CD4-positive, CD25-positive, alpha-beta regulatory T cell (primary cell): ENCODE results near the gene NDUFB7. TPM values are rescaled to one million over a fixed set of nuclear protein-coding genes. Genes with fewer than 3 reads are reported as not detected.
"Not testable (repeated sequence)": the region's sequence is repeated elsewhere in the genome, so short reads cannot be mapped to it uniquely, and the experiment has no call there.

ENCODE experiments used
- ATAC-seq, 2 donors: fragments of 150-1000 bp; cut with Tn5 transposase; one replicate each; pipeline ENCODE4 v1.10.0; 2021; ENCODE audit warnings: low read depth in 2 of 2, moderate number of reproducible peaks in 2 of 2, moderate library complexity in 1 of 2
- DNase-seq, 3 donors: peaks; one replicate each; pipeline versions ENCODE4 v3.0.0 to v3.0.0-alpha.2; 2012 to 2022; ENCODE audit warnings: mixed read lengths in 1 of 3
- H3K27ac ChIP-seq: one replicate; pipeline ENCODE4 v1.7.0; 2013; ENCODE audit warnings: mild to moderate bottlenecking, low read length; ENCODE audit not compliant: insufficient read depth, poor library complexity, severe bottlenecking
- H3K27me3 ChIP-seq: one replicate; pipeline ENCODE4 v1.7.0; 2013; ENCODE audit warnings: low read length; ENCODE audit not compliant: control insufficient read depth, insufficient read depth
- H3K36me3 ChIP-seq: one replicate; pipeline ENCODE4 v1.7.0; 2013; ENCODE audit warnings: mild to moderate bottlenecking, low read length, moderate library complexity; ENCODE audit not compliant: control insufficient read depth, insufficient read depth
- H3K4me1 ChIP-seq: 2 replicates; pipeline ENCODE4 v1.7.0; 2013; ENCODE audit warnings: mild to moderate bottlenecking, low read length; ENCODE audit not compliant: insufficient read depth, control insufficient read depth, poor library complexity, severe bottlenecking
- H3K4me3 ChIP-seq: one replicate; pipeline ENCODE4 v1.7.0; 2013; ENCODE audit warnings: low read depth, mild to moderate bottlenecking, low read length, moderate library complexity
- H3K9me3 ChIP-seq, 2 experiments: 1 replicate in 1 of 2; 2 replicates in 1 of 2; pipeline ENCODE4 v1.7.0; 2013; ENCODE audit warnings: low read length in 2 of 2, mild to moderate bottlenecking in 1 of 2, moderate library complexity in 1 of 2; ENCODE audit not compliant: control insufficient read depth in 2 of 2
- H3K27ac Mint-ChIP-seq, 3 donors: one replicate each; pipeline ENCODE4 v1.8.0; 2020 to 2022; ENCODE audit warnings: mild to moderate bottlenecking in 3 of 3, mixed read lengths in 3 of 3, moderate library complexity in 2 of 3
- H3K27me3 Mint-ChIP-seq: one replicate; pipeline ENCODE4 v1.8.0; 2022; ENCODE audit warnings: mild to moderate bottlenecking, mixed read lengths
- H3K36me3 Mint-ChIP-seq: one replicate; pipeline ENCODE4 v1.8.0; 2020; ENCODE audit warnings: mixed read lengths
- H3K4me1 Mint-ChIP-seq, 4 donors: one replicate each; pipeline ENCODE4 v1.8.0; 2020 to 2022; ENCODE audit warnings: mixed read lengths in 4 of 4, mild to moderate bottlenecking in 1 of 4
- H3K4me3 Mint-ChIP-seq, 4 donors: one replicate each; pipeline ENCODE4 v1.8.0; 2020 to 2022; ENCODE audit warnings: mild to moderate bottlenecking in 4 of 4, mixed read lengths in 4 of 4, moderate library complexity in 3 of 4
- H3K9me3 Mint-ChIP-seq, 7 donors: one replicate each; pipeline ENCODE4 v1.8.0; 2020 to 2022; ENCODE audit warnings: mixed read lengths in 7 of 7, mild to moderate bottlenecking in 3 of 7, moderate library complexity in 2 of 7
- polyA plus RNA-seq, 4 donors: library from polyadenylated mRNA; unstranded; fragments of 300-500 nt; fragmentation: Illumina TruSeq; gene quantifications; one replicate each; pipeline ENCODE4 v1.2.3, GENCODE V29; 2021
- total RNA-seq: library from RNA; stranded (reverse); gene quantifications from one replicate; pipeline ENCODE4 v1.2.3, GENCODE V29; 2022

The NDUFB7 gene
- total and polyA plus RNA-seq, 5 donors from 2014 or later: 51.4 to 238 (median 213) TPM

- H3K36me3 ChIP-seq: peaks cover 9% of the 10 kb centered on the region
- H3K9me3 ChIP-seq: no peaks in the 10 kb centered on the region
- ATAC-seq (no peak), DNase-seq (no peak)
- Mint-ChIP-seq H3K27me3 (no peaks in the 10 kb centered on the region), H3K4me3 (peak overlapping the region; percentile 94 to 98 (median 96)), H3K4me1 (peaks cover 13 to 51% (median 26%) of the 10 kb centered on the region in 4 donors), H3K9me3 (peaks cover 0 to 2% (median 0%) of the 10 kb centered on the region in 7 donors), H3K27ac (peak overlapping the region; percentile 93 to 94 (median 94)), H3K36me3 (peaks cover 4% of the 10 kb centered on the region)
- peaks cover 24% of the 10 kb centered on the region for H3K4me1 ChIP-seq
- peak overlapping the region; percentile 60 for H3K27ac ChIP-seq
- no peaks in the 10 kb centered on the region for H3K27me3 ChIP-seq
- H3K4me3 ChIP-seq: peak overlapping the region; percentile 80
These were observed 870 bp downstream of the NDUFB7 start for GRCh38 chr19:14570864-14571527.

- H3K36me3 Mint-ChIP-seq: peaks cover 7% of the 10 kb centered on the region
- peak overlapping the region in 1 of 4 donors; percentile 41 for H3K4me3 Mint-ChIP-seq
- Histone ChIP-seq H3K27me3 (no peaks in the 10 kb centered on the region), H3K27ac (no peak overlapping the region), H3K36me3 (peaks cover 23% of the 10 kb centered on the region), H3K4me1 (peaks cover 15% of the 10 kb centered on the region), H3K4me3 (no peak overlapping the region), H3K9me3 (no peaks in the 10 kb centered on the region)
- H3K4me1 Mint-ChIP-seq: peaks cover 6 to 46% (median 20%) of the 10 kb centered on the region in 4 donors
- no peaks in the 10 kb centered on the region for H3K9me3 Mint-ChIP-seq
- no peak for DNase-seq
- no peak for ATAC-seq
- H3K27me3 Mint-ChIP-seq: no peaks in the 10 kb centered on the region
- H3K27ac Mint-ChIP-seq: peak overlapping the region in 1 of 3 donors; percentile 48
These were observed 4.8 kb downstream of the NDUFB7 start for GRCh38 chr19:14567079-14567478.

- Histone ChIP-seq H3K27ac (no peak overlapping the region), H3K4me1 (peaks cover 14% of the 10 kb centered on the region), H3K27me3 (no peaks in the 10 kb centered on the region), H3K9me3 (no peaks in the 10 kb centered on the region), H3K4me3 (no peak overlapping the region), H3K36me3 (peaks cover 23% of the 10 kb centered on the region)
- Mint-ChIP-seq H3K27me3 (no peaks in the 10 kb centered on the region), H3K4me1 (peaks cover 2 to 42% (median 18%) of the 10 kb centered on the region in 4 donors), H3K4me3 (peak overlapping the region in 1 of 4 donors; percentile 41), H3K27ac (no peak overlapping the region), H3K36me3 (peaks cover 5% of the 10 kb centered on the region), H3K9me3 (no peaks in the 10 kb centered on the region)
- ATAC-seq (no peak), DNase-seq (no peak)
These were observed 5.2 kb downstream of the NDUFB7 start for GRCh38 chr19:14566712-14567077.

GRCh38 chr19:14565765-14566711 is 5.8 kb downstream of the NDUFB7 start:
- Mint-ChIP-seq H3K4me3 (no peak overlapping the region), H3K36me3 (peaks cover 3% of the 10 kb centered on the region), H3K27me3 (no peaks in the 10 kb centered on the region), H3K4me1 (peaks cover 0 to 40% (median 15%) of the 10 kb centered on the region in 4 donors), H3K27ac (no peak overlapping the region), H3K9me3 (no peaks in the 10 kb centered on the region)
- Histone ChIP-seq H3K4me3 (no peak overlapping the region), H3K36me3 (peaks cover 23% of the 10 kb centered on the region), H3K9me3 (no peaks in the 10 kb centered on the region), H3K27me3 (no peaks in the 10 kb centered on the region), H3K4me1 (peaks cover 7% of the 10 kb centered on the region), H3K27ac (no peak overlapping the region)
- DNase-seq: no peak
- no peak for ATAC-seq

GRCh38 chr19:14565298-14565679 is 6.6 kb downstream of the NDUFB7 start:
- Histone ChIP-seq H3K9me3 (no peaks in the 10 kb centered on the region), H3K27me3 (no peaks in the 10 kb centered on the region), H3K36me3 (peaks cover 23% of the 10 kb centered on the region), H3K4me1 (peaks cover 3% of the 10 kb centered on the region), H3K27ac (no peak overlapping the region), H3K4me3 (no peak overlapping the region)
- H3K4me3 Mint-ChIP-seq: no peak overlapping the region
- H3K36me3 Mint-ChIP-seq: peaks cover 3% of the 10 kb centered on the region
- H3K4me1 Mint-ChIP-seq: peaks cover 0 to 37% (median 16%) of the 10 kb centered on the region in 4 donors
- H3K27me3 Mint-ChIP-seq: no peaks in the 10 kb centered on the region
- DNase-seq: no peak
- no peaks in the 10 kb centered on the region for H3K9me3 Mint-ChIP-seq
- no peak for ATAC-seq
- no peak overlapping the region for H3K27ac Mint-ChIP-seq

- not testable (repeated sequence) for H3K4me1 ChIP-seq, ATAC-seq, H3K9me3 Mint-ChIP-seq, H3K27ac Mint-ChIP-seq, H3K36me3 Mint-ChIP-seq, DNase-seq, H3K27ac ChIP-seq, H3K4me3 ChIP-seq, H3K27me3 ChIP-seq, H3K4me3 Mint-ChIP-seq, H3K27me3 Mint-ChIP-seq, H3K9me3 ChIP-seq
- peaks cover 0 to 39% (median 16%) of the 10 kb centered on the region in 4 donors for H3K4me1 Mint-ChIP-seq
- peaks cover 23% of the 10 kb centered on the region for H3K36me3 ChIP-seq
These were observed 7.1 kb downstream of the NDUFB7 start for GRCh38 chr19:14564652-14565297.

GRCh38 chr19:14563989-14564651 is 7.7 kb downstream of the NDUFB7 start:
- peaks cover 0 to 38% (median 10%) of the 10 kb centered on the region in 4 donors for H3K4me1 Mint-ChIP-seq
- H3K27me3 Mint-ChIP-seq: no peaks in the 10 kb centered on the region
- H3K36me3 Mint-ChIP-seq: peaks cover 3% of the 10 kb centered on the region
- H3K36me3 ChIP-seq: peaks cover 23% of the 10 kb centered on the region
- no peak overlapping the region for H3K27ac ChIP-seq
- no peaks in the 10 kb centered on the region for H3K9me3 Mint-ChIP-seq
- peak in 2 of 3 donors; percentile 32 to 40 for DNase-seq
- no peak overlapping the region for H3K4me3 ChIP-seq
- peaks cover 7% of the 10 kb centered on the region for H3K4me1 ChIP-seq
- H3K27ac Mint-ChIP-seq: no peak overlapping the region
- H3K4me3 Mint-ChIP-seq: no peak overlapping the region
- no peaks in the 10 kb centered on the region for H3K9me3 ChIP-seq
- no peaks in the 10 kb centered on the region for H3K27me3 ChIP-seq
- ATAC-seq: peak; percentile 49 to 50
